ENCODE results near the gene PTPRF.

- TF ChIP-seq CTCF (conservative IDR thresholded peaks at IDR 0.05; ENCODE audit: low read depth, low read length) = no peak
- no peak for TF ChIP-seq EZH2 (IDR thresholded peaks at IDR 0.05; ENCODE audit: borderline replicate concordance, low read depth, low read length, poor library complexity, severe bottlenecking)
Observed at GRCh38 chr1:43634721-43635120, 104.0 kb downstream of the PTPRF start.
